Measurements from ENCODE around the gene VEZT.

The VEZT gene

DNA sequence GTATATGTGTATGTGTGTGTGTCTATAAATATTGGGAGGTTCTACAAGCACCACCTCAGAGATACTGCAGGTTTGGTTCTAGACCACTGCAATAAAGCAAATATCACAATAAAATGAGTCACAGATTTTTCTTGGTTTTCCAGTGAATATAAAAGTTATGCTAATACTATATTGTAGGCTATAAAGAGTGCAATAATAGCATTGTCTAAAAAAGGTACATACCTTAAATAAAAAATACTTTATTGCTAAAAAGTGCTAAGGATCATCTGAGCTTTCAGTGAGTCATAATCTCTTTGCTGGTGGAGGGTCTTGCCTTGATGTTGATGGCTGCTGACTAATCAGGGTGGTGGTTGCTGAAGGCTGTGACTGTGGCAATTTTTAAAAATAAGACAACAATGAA is 111.1 kb downstream of the VEZT start:
- no peak overlapping the region for H3K27ac ChIP-seq (ENCODE audit: low read depth, low read length)
- no peaks in the 10 kb centered on the region for H3K36me3 ChIP-seq (ENCODE audit: control insufficient read depth in 1 of 2, insufficient read depth in 2 of 2, low read length in 2 of 2)
- H3K4ac ChIP-seq (ENCODE audit: low read depth, low read length) = no peak overlapping the region
- H3K4me1 ChIP-seq (ENCODE audit: control insufficient read depth in 1 of 2, insufficient read depth in 2 of 2, low read length in 2 of 2) = no peaks in the 10 kb centered on the region
- no peak overlapping the region for H2BK12ac ChIP-seq (ENCODE audit: low read length)
- H4K91ac ChIP-seq (ENCODE audit: low read depth, low read length) = no peak overlapping the region
- H3K23ac ChIP-seq (ENCODE audit: low read length) = no peak overlapping the region
- H2BK120ac ChIP-seq (ENCODE audit: insufficient read depth, low read length, poor library complexity) = no peak overlapping the region
- H3K9me3 ChIP-seq (ENCODE audit: insufficient read depth, low read depth, low read length) = no peaks in the 10 kb centered on the region
- H3K79me2 ChIP-seq (ENCODE audit: control insufficient read depth, insufficient read depth, low read length, poor library complexity) = no peaks in the 10 kb centered on the region
- no peak overlapping the region for H4K12ac ChIP-seq (ENCODE audit: low read depth, low read length)
- H3K18ac ChIP-seq (ENCODE audit: low read length) = no peak overlapping the region
- H4K8ac ChIP-seq (ENCODE audit: low read depth, low read length) = no peak overlapping the region
- no peak overlapping the region for H3K4me2 ChIP-seq (ENCODE audit: low read length)
- no peaks in the 10 kb centered on the region for H3K27me3 ChIP-seq (ENCODE audit: insufficient read depth, low read length)
- no peak overlapping the region for H3K9ac ChIP-seq (ENCODE audit: low read length)
- H3K4me3 ChIP-seq (ENCODE audit: low read depth, low read length) = no peak overlapping the region
- no peak overlapping the region for H2AK5ac ChIP-seq (ENCODE audit: low read length)
- no peak overlapping the region for H2BK5ac ChIP-seq (ENCODE audit: low read depth, low read length, poor library complexity)
- H2AFZ ChIP-seq (ENCODE audit: insufficient read depth, low read length, poor library complexity) = no peak overlapping the region
- DNase-seq = no peak
- no peaks in the 10 kb centered on the region for H3K79me1 ChIP-seq (ENCODE audit: low read length)
- no peak overlapping the region for H3K14ac ChIP-seq (ENCODE audit: low read length)

DNA sequence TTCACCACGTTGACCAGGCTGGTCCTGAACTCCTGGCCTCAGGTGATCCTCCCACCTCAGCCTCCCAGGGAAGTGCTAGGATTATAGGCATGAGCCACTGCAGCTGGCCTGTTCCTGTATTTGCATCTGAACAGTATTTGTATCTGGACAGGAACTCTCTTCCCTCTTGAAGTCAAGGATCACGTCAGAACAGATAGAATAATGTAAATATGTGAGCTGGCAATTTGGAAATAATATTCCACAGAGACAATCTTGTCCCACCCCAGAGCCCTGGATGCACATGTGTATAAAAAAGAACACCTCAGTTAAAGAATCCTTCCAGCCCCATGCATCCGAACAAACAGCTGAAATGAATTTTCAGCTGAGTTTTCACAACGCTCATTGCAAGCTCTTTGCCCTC is 118.3 kb downstream of the VEZT start:
- Histone ChIP-seq H3K79me2 (ENCODE audit: control insufficient read depth, insufficient read depth, low read length, poor library complexity) (no peaks in the 10 kb centered on the region), H2AK5ac (ENCODE audit: low read length) (no peak overlapping the region), H2BK5ac (ENCODE audit: low read depth, low read length, poor library complexity) (no peak overlapping the region), H2BK120ac (ENCODE audit: insufficient read depth, low read length, poor library complexity) (no peak overlapping the region), H3K4me2 (ENCODE audit: low read length) (no peak overlapping the region), H3K27ac (ENCODE audit: low read depth, low read length) (no peak overlapping the region), H3K27me3 (ENCODE audit: insufficient read depth, low read length) (no peaks in the 10 kb centered on the region), H2AFZ (ENCODE audit: insufficient read depth, low read length, poor library complexity) (no peak overlapping the region), H3K14ac (ENCODE audit: low read length) (no peak overlapping the region), H4K91ac (ENCODE audit: low read depth, low read length) (no peak overlapping the region), H3K9ac (ENCODE audit: low read length) (no peak overlapping the region), H3K18ac (ENCODE audit: low read length) (no peak overlapping the region), H3K23ac (ENCODE audit: low read length) (no peak overlapping the region), H3K79me1 (ENCODE audit: low read length) (no peaks in the 10 kb centered on the region), H3K4ac (ENCODE audit: low read depth, low read length) (no peak overlapping the region), H3K4me3 (ENCODE audit: low read depth, low read length) (no peak overlapping the region), H4K12ac (ENCODE audit: low read depth, low read length) (no peak overlapping the region), H3K36me3 (ENCODE audit: control insufficient read depth in 1 of 2, insufficient read depth in 2 of 2, low read length in 2 of 2) (no peaks in the 10 kb centered on the region), H2BK12ac (ENCODE audit: low read length) (no peak overlapping the region), H4K8ac (ENCODE audit: low read depth, low read length) (no peak overlapping the region), H3K9me3 (ENCODE audit: insufficient read depth, low read depth, low read length) (no peaks in the 10 kb centered on the region), H3K4me1 (ENCODE audit: control insufficient read depth in 1 of 2, insufficient read depth in 2 of 2, low read length in 2 of 2) (no peaks in the 10 kb centered on the region)
- DNase-seq = no peak
- WGBS (ENCODE audit: extremely low coverage, insufficient coverage, insufficient read length) = no CpG with 5 or more reads among the region's 4 CpGs

DNA sequence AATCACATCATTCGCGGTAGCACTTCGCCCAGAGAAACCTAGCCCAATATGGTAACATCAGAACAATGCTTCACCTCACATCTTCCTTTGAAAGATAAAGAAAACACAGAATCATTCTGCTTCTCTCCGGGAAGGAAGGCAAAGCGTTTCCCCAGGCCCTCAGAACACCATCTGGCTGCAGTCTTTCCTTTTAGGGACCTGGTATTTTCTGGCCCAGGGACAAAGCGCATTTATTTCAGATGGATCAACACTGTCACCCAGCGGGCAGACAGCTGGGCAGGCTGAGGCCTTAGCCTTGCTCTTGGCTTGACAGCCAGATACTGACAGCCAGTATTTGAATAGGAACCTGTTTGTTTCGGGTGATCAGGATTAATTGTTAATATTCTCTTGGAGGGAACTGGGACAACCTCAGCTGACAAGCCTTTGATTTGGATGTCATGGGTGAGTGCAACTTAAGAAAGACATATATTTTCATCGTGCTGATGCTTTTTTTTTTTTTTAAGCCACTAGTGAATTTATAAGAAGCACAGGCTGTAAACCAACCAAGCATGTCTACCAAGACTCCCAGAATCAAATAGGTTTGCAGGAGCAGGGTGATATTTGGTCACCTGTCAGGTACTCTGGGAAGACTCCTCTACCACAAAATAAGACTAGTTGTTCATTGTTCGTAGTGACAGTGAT is 118.9 kb downstream of the VEZT start:
- Histone ChIP-seq H3K9me3 (ENCODE audit: insufficient read depth, low read depth, low read length) (no peaks in the 10 kb centered on the region), H3K27me3 (ENCODE audit: insufficient read depth, low read length) (no peaks in the 10 kb centered on the region), H3K4me3 (ENCODE audit: low read depth, low read length) (no peak overlapping the region), H3K79me2 (ENCODE audit: control insufficient read depth, insufficient read depth, low read length, poor library complexity) (no peaks in the 10 kb centered on the region), H4K91ac (ENCODE audit: low read depth, low read length) (no peak overlapping the region), H2AK5ac (ENCODE audit: low read length) (no peak overlapping the region), H3K9ac (ENCODE audit: low read length) (no peak overlapping the region), H2AFZ (ENCODE audit: insufficient read depth, low read length, poor library complexity) (no peak overlapping the region), H2BK12ac (ENCODE audit: low read length) (no peak overlapping the region), H3K36me3 (ENCODE audit: control insufficient read depth in 1 of 2, insufficient read depth in 2 of 2, low read length in 2 of 2) (no peaks in the 10 kb centered on the region), H3K27ac (ENCODE audit: low read depth, low read length) (no peak overlapping the region), H3K4me2 (ENCODE audit: low read length) (no peak overlapping the region), H3K14ac (ENCODE audit: low read length) (no peak overlapping the region), H2BK120ac (ENCODE audit: insufficient read depth, low read length, poor library complexity) (no peak overlapping the region), H2BK5ac (ENCODE audit: low read depth, low read length, poor library complexity) (no peak overlapping the region), H4K8ac (ENCODE audit: low read depth, low read length) (no peak overlapping the region), H3K4me1 (ENCODE audit: control insufficient read depth in 1 of 2, insufficient read depth in 2 of 2, low read length in 2 of 2) (no peaks in the 10 kb centered on the region), H3K18ac (ENCODE audit: low read length) (no peak overlapping the region), H3K79me1 (ENCODE audit: low read length) (no peaks in the 10 kb centered on the region), H3K4ac (ENCODE audit: low read depth, low read length) (no peak overlapping the region), H3K23ac (ENCODE audit: low read length) (no peak overlapping the region), H4K12ac (ENCODE audit: low read depth, low read length) (no peak overlapping the region)
- WGBS (ENCODE audit: extremely low coverage, insufficient coverage, insufficient read length) = no CpG with 5 or more reads among the region's 10 CpGs
- DNase-seq = peak in 1 of 2 donors; percentile 49

DNA sequence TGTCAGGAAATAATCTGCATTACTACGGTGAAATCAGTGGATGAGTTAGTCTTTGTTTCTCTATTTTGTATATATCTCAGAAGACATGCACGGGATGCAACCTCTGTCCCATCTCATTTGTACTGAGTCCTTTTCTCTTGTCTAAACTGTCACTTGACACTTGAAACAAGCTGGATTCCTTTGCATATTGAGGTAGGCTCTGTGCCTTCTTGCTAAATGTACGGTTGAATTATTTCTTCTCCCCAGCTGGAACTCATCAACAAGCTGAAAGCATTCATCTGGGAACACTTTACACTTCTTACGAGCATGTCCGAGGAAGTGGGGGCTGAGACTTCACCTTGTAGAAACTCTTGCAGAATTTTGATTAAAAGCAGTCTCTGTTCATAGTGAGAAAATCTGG is 119.5 kb downstream of the VEZT start:
- Histone ChIP-seq H3K4ac (ENCODE audit: low read depth, low read length) (no peak overlapping the region), H3K4me1 (ENCODE audit: control insufficient read depth in 1 of 2, insufficient read depth in 2 of 2, low read length in 2 of 2) (no peaks in the 10 kb centered on the region), H2BK120ac (ENCODE audit: insufficient read depth, low read length, poor library complexity) (no peak overlapping the region), H3K9me3 (ENCODE audit: insufficient read depth, low read depth, low read length) (no peaks in the 10 kb centered on the region), H4K8ac (ENCODE audit: low read depth, low read length) (no peak overlapping the region), H4K91ac (ENCODE audit: low read depth, low read length) (no peak overlapping the region), H3K9ac (ENCODE audit: low read length) (no peak overlapping the region), H3K4me2 (ENCODE audit: low read length) (no peak overlapping the region), H3K23ac (ENCODE audit: low read length) (no peak overlapping the region), H2BK5ac (ENCODE audit: low read depth, low read length, poor library complexity) (no peak overlapping the region), H3K4me3 (ENCODE audit: low read depth, low read length) (no peak overlapping the region), H3K14ac (ENCODE audit: low read length) (no peak overlapping the region), H3K27me3 (ENCODE audit: insufficient read depth, low read length) (no peaks in the 10 kb centered on the region), H3K79me1 (ENCODE audit: low read length) (no peaks in the 10 kb centered on the region), H3K18ac (ENCODE audit: low read length) (no peak overlapping the region), H2BK12ac (ENCODE audit: low read length) (no peak overlapping the region), H3K79me2 (ENCODE audit: control insufficient read depth, insufficient read depth, low read length, poor library complexity) (no peaks in the 10 kb centered on the region), H2AK5ac (ENCODE audit: low read length) (no peak overlapping the region), H4K12ac (ENCODE audit: low read depth, low read length) (no peak overlapping the region), H2AFZ (ENCODE audit: insufficient read depth, low read length, poor library complexity) (no peak overlapping the region), H3K27ac (ENCODE audit: low read depth, low read length) (no peak overlapping the region), H3K36me3 (ENCODE audit: control insufficient read depth in 1 of 2, insufficient read depth in 2 of 2, low read length in 2 of 2) (no peaks in the 10 kb centered on the region)
- DNase-seq = no peak
- WGBS (ENCODE audit: extremely low coverage, insufficient coverage, insufficient read length) = no CpG with 5 or more reads among the region's 5 CpGs
